ENCODE data around the gene CPAMD8.

DNA sequence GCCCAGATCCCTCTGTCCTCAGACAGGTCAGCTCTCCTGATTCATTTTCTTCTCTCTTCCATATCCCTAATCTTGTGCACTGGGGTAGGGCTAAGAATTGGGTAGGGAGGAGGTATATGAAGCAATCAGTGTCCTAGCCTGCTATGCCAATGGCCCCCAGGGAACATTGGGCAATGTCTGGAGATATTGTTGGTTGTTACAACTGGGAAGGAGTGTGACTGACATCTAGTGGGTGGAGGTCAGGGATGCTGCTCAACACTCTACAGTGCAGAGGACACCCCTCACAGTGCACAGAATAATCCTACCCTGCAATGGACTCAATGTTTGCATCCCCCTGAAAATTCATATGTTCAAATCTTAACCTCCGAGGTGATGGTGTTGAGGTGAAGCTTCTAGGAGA is 57.5 kb downstream of the CPAMD8 start:
- no peak for TF ChIP-seq POLR2A (IDR thresholded peaks at IDR 0.05)
- peak in 1 of 7 experiments; percentile 6 for TF ChIP-seq CTCF (IDR thresholded peaks at IDR 0.05)

Data from body of pancreas (tissue), 4 donors.